Right lobe of liver (tissue), 6 donors: ENCODE measurements around the gene OLR1. TPM values are rescaled to one million over a fixed set of nuclear protein-coding genes. Genes with fewer than 3 reads are reported as not detected.

ENCODE experiments used
- ATAC-seq, 4 donors: fragments of 200-7000 bp; cut with Tn5 transposase; one replicate each; pipeline ENCODE4 v1.9.1; 2020; ENCODE audit warnings: mild to moderate bottlenecking in 4 of 4, moderate library complexity in 4 of 4
- DNase-seq, 3 donors: peaks; one replicate each; pipeline ENCODE4 v3.0.0-alpha.2; 2020
- H3K27ac ChIP-seq, 3 donors: fragments of 200-600 bp; one replicate each; pipeline ENCODE4 v1.8.0; 2022
- H3K27me3 ChIP-seq, 2 donors: fragments of 200-600 bp; one replicate each; pipeline ENCODE4 v1.8.0; 2022
- H3K36me3 ChIP-seq, 4 donors: fragments of 200-600 bp; sonication (generic) in 1 of 4; one replicate each; pipeline versions ENCODE4 v1.5.1 to v1.8.0; 2017 to 2022; ENCODE audit warnings: control low read depth in 1 of 4
- H3K4me1 ChIP-seq, 4 donors: fragments of 200-600 bp; sonication (generic) in 1 of 4; one replicate each; pipeline versions ENCODE4 v1.5.1 to v1.8.0; 2017 to 2022; ENCODE audit warnings: control low read depth in 1 of 4
- H3K4me3 ChIP-seq, 3 donors: fragments of 200-600 bp; one replicate each; pipeline ENCODE4 v1.8.0; 2022
- H3K9me3 ChIP-seq, 4 donors: fragments of 200-600 bp; sonication (generic) in 1 of 4; one replicate each; pipeline versions ENCODE4 v1.5.1 to v1.8.0; 2017 to 2022; ENCODE audit warnings: control low read depth in 1 of 4
- CTCF ChIP-seq, 4 donors: fragments of 200-600 bp in 3 of 4; fragments of 450-650 bp in 1 of 4; IDR thresholded peaks; one replicate each; pipeline versions ENCODE4 v1.5.1 to v1.8.0; 2016 to 2022; ENCODE audit warnings: antibody characterized with exemption in 4 of 4, mild to moderate bottlenecking in 2 of 4
- POLR2A ChIP-seq: fragments of 450-650 bp; IDR thresholded peaks from one replicate; pipeline ENCODE4 v1.6.1; 2017; ENCODE audit warnings: antibody characterized with exemption, mild to moderate bottlenecking
- WGBS: methylation state at CpG from one replicate; pipeline ENCODE4 v1.1.6; 2018; ENCODE audit warnings: low coverage, low lambda C conversion rate; ENCODE audit not compliant: insufficient coverage; ENCODE audit errors: missing lambda C conversion rate; 5-methylcytosine and 5-hydroxymethylcytosine counted together
- intact Hi-C, 2 donors: fragments of 100-400 bp; cut with DNase I; formaldehyde crosslinking; loops; one replicate each; pipeline versions ENCODE4 v1.11.2 to v1.14.1; 2022
- total RNA-seq, 6 experiments: library from RNA; depleted of rRNA in 2 of 6; stranded (reverse); fragments of >200 nt in 2 of 6; fragmentation: NEBNext Ultra II Directional in 3 of 6; extraction: Animal tissue kit (Norgen Biotek cat#: 25700) in 3 of 6; gene quantifications; one replicate each; pipeline versions ENCODE4 v1.1.0 to v1.2.4, GENCODE V29; 2016 to 2023
- donor health status: DM: no; HTN: yes; CAD: no.
- donor health status: DM: no; HTN: no; CAD: no.
- donor health status: DM: no; HTN: no; CAD: no.
- donor health status: DM: no; HTN: yes; CAD: no.
- donor health status: DM: no; HTN: yes; CAD: no.

The OLR1 gene
- total RNA-seq, 6 experiments from 2014 or later, result 0.23 to 3.9 (median 0.77) TPM; not detected in 2

- Histone ChIP-seq H3K36me3 (peaks cover 0 to 1% (median 0%) of the 10 kb centered on the region in 4 donors), H3K4me1 (peaks cover 0 to 15% (median 0%) of the 10 kb centered on the region in 4 donors), H3K27ac (peak overlapping the region; percentile 97 to 100 (median 100)), H3K9me3 (no peaks in the 10 kb centered on the region), H3K4me3 (peak overlapping the region; percentile 61 to 78 (median 67)), H3K27me3 (no peaks in the 10 kb centered on the region)
- WGBS, result 23% methylated on average over 31 of the region's 40 CpGs
- intact Hi-C loops, result no loop called here
- DNase-seq (peak; percentile 98 to 99 (median 98)), ATAC-seq (peak; percentile 76 to 92 (median 86))
- TF ChIP-seq CTCF (IDR thresholded peaks at IDR 0.05) (no peak), POLR2A (peak; percentile 73)
These were observed 40.2 kb upstream of the OLR1 start for GRCh38 chr12:10211940-10212738.

DNA sequence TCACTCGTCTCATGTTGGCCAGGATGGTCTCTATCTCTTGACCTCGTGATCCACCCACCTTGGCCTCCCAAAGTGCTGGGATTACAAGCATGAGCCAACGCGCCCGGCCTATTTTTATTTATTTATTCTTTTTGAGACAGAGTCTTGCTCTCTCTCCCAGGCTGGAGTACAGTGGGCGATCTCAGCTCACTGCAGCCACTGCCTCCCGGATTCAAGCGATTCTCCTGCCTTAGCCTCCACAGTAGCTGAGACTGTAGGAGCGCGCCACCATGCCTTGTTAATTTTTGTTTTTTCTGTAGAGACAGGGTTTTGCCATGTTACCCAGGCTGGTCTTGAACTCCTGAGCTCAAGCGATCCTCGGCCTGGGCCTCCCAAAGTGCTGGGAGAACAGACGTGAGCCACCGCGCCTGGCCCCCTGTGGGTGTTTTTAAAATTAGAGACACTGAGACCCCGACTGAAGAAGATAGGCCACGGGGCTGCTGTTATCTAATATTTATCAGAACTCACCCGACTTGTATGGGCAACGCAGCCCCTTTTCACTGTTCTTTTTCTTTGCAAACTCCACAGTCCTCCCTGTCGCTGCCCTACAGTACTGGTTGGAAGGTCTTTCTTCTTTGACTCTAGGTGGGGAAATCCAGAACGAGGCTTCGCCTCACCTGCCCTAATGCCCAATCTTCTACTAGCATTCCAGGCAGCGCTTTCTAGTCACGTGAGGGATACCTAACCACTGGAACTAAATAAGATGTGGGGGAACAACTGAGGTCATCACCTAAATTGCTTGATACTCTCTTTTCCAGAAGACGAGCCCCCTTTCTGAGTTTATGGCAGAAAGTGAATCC lies 39.4 kb upstream of the OLR1 start:
- Histone ChIP-seq H3K4me1 (peaks cover 0 to 15% (median 0%) of the 10 kb centered on the region in 4 donors), H3K27me3 (no peaks in the 10 kb centered on the region), H3K4me3 (no peak overlapping the region), H3K27ac (peak overlapping the region; percentile 97 to 100 (median 100)), H3K36me3 (no peaks in the 10 kb centered on the region), H3K9me3 (no peaks in the 10 kb centered on the region)
- DNase-seq, result peak in 1 of 3 donors; percentile 27
- intact Hi-C loops, result no loop called here
- 93% methylated on average over 14 of the region's 25 CpGs for WGBS
- TF ChIP-seq POLR2A (no peak), CTCF (IDR thresholded peaks at IDR 0.05) (no peak)
- no peak for ATAC-seq

- no peak for TF ChIP-seq POLR2A
- no peak for TF ChIP-seq CTCF (IDR thresholded peaks at IDR 0.05)
- WGBS, result 93% methylated on average over 15 of the region's 15 CpGs
- Histone ChIP-seq H3K4me1 (peaks cover 0 to 4% (median 0%) of the 10 kb centered on the region in 4 donors), H3K27ac (no peak overlapping the region), H3K9me3 (no peaks in the 10 kb centered on the region), H3K27me3 (no peaks in the 10 kb centered on the region), H3K4me3 (no peak overlapping the region), H3K36me3 (no peaks in the 10 kb centered on the region)
- ATAC-seq (no peak), DNase-seq (no peak)
- intact Hi-C loops, result no loop called here
These were observed 38.3 kb upstream of the OLR1 start for GRCh38 chr12:10210225-10210624.

- Histone ChIP-seq H3K9me3 (no peaks in the 10 kb centered on the region), H3K4me1 (no peaks in the 10 kb centered on the region), H3K4me3 (no peak overlapping the region), H3K36me3 (no peaks in the 10 kb centered on the region), H3K27me3 (no peaks in the 10 kb centered on the region), H3K27ac (no peak overlapping the region)
- DNase-seq (no peak), ATAC-seq (peak in 2 of 4 donors; percentile 35 to 54)
- 22% methylated on average over 2 of the region's 2 CpGs for WGBS
- intact Hi-C loops, result no loop called here
- no peak for TF ChIP-seq CTCF (IDR thresholded peaks at IDR 0.05)
These were observed 35.2 kb upstream of the OLR1 start for GRCh38 chr12:10207136-10207535.
